ENCODE data around the gene HNRNPL.
"Not testable (repeated sequence)": the region's sequence is repeated elsewhere in the genome, so short reads cannot be mapped to it uniquely, and the experiment has no call there.

HNRNPL gene

DNA sequence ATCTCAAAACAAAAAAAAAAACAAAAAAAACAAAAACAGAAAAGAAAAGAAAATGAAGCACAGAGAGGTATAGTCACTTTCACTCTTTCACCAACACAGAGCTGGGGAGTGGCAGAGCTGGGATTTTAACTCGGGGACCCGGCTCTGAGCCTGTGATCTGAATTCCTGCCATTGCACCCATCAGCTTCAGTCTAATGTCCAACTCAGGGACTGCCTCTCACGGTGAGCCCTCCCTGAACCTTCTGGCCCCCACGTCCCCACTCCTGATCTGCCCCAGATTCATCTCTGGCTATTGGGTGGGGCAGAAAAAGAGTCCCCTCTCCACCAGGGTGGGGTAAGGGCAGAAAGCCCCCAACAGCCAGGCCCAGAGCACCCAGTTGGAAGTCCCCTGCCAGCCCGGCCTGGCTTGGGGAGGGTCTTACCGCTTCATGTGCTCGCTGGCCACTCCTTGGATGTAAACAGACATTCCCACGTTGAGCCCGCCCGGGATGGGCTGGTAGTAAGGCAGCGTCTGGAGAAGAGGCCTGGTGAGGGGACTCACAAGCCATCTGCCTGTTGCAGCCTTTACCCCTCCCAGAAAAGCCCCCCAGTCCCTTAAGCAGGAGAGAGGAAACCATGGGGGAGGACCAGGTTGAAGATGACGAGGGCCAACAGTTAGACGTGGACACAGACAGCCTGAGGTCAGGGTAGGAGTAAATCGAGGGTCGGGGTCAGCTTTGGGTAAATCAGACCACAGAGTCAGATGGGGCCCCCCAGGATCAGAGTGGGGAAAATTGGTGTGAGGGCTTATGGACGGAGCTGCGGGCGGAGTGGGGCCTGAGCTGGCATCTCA, 37.6 kb downstream of the HNRNPL start:
- H3K4me1 ChIP-seq (ENCODE audit: control insufficient read depth, low read depth, low read length): no peaks in the 10 kb centered on the region
- H3K4me3 ChIP-seq (ENCODE audit: low read length): no peak overlapping the region
- no peaks in the 10 kb centered on the region for H3K36me3 ChIP-seq (ENCODE audit: control insufficient read depth, insufficient read depth, low read length)
- H3K4me2 ChIP-seq (ENCODE audit: low read length): no peak overlapping the region
- no peak overlapping the region for H2AK5ac ChIP-seq (ENCODE audit: low read length)
- H2BK15ac ChIP-seq (replicated peaks; ENCODE audit: low read depth): no peak overlapping the region
- no peak overlapping the region for H2BK5ac ChIP-seq (ENCODE audit: low read length)
- no peaks in the 10 kb centered on the region for H3K27me3 ChIP-seq (ENCODE audit: insufficient read depth, low read length, poor library complexity)
- H4K8ac ChIP-seq (ENCODE audit: low read depth, low read length): no peak overlapping the region
- no peak overlapping the region for H3K23ac ChIP-seq (ENCODE audit: low read length)
- DNase-seq: no peak
- H3K79me1 ChIP-seq (ENCODE audit: low read length): no peaks in the 10 kb centered on the region
- no peak overlapping the region for H3K27ac ChIP-seq (ENCODE audit: low read depth, low read length)
- no peak overlapping the region for H2BK120ac ChIP-seq (ENCODE audit: low read depth, low read length)
- WGBS (ENCODE audit: extremely low coverage, insufficient coverage, low lambda C conversion rate): no CpG with 5 or more reads among the region's 18 CpGs
- H3K9ac ChIP-seq (ENCODE audit: low read length): no peak overlapping the region
- H4K5ac ChIP-seq (ENCODE audit: low read length): no peak overlapping the region
- no peaks in the 10 kb centered on the region for H3K79me2 ChIP-seq (ENCODE audit: control insufficient read depth, insufficient read depth, low read length)
- H3K18ac ChIP-seq (ENCODE audit: low read length): no peak overlapping the region
- H3K56ac ChIP-seq (ENCODE audit: low read length): no peak overlapping the region
- no peak overlapping the region for H3K4ac ChIP-seq (ENCODE audit: low read depth, low read length)

DNA sequence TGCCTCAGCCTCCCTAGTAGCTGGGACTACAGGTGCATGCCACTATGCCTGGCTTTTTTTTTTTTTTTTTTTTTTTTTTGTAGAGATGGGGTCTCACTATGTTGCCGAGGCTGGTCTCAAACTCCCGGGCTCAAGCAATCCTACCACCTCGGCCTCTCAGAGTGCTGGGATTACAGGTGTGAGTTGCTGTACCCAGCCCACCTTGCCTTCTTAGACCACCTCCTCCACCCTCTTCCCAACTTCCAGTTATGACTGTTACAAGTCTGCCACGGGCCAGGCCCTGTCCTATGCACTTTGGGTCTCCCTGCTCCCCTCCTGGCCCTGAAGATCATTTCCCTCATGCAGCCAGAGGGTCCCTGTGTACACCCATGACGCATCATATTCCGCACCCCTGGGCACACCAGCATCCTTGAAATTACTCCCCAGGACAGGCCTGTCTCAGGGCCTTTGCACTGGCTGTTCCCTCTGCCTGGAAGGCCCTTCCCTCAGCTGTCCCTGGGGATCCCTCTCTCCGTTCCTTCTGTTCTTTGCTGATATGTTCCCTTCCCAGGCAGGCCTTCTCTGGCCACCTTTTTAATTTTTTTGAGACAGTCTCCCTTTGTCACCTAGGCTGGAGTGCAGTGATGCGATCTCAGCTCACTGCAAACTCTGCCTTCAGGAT, 40.1 kb downstream of the HNRNPL start:
- Histone ChIP-seq H3K4me2 (ENCODE audit: low read length) (no peak overlapping the region), H3K79me2 (ENCODE audit: control insufficient read depth, insufficient read depth, low read length) (no peaks in the 10 kb centered on the region), H3K18ac (ENCODE audit: low read length) (no peak overlapping the region), H3K9ac (ENCODE audit: low read length) (no peak overlapping the region), H3K4me1 (ENCODE audit: control insufficient read depth, low read depth, low read length) (no peaks in the 10 kb centered on the region), H2BK15ac (replicated peaks; ENCODE audit: low read depth) (no peak overlapping the region), H3K36me3 (ENCODE audit: control insufficient read depth, insufficient read depth, low read length) (no peaks in the 10 kb centered on the region), H3K4me3 (ENCODE audit: low read length) (no peak overlapping the region), H3K27ac (ENCODE audit: low read depth, low read length) (no peak overlapping the region), H3K23ac (ENCODE audit: low read length) (no peak overlapping the region), H4K5ac (ENCODE audit: low read length) (no peak overlapping the region), H3K4ac (ENCODE audit: low read depth, low read length) (no peak overlapping the region), H2BK120ac (ENCODE audit: low read depth, low read length) (no peak overlapping the region), H2AK5ac (ENCODE audit: low read length) (no peak overlapping the region), H2BK5ac (ENCODE audit: low read length) (no peak overlapping the region), H3K27me3 (ENCODE audit: insufficient read depth, low read length, poor library complexity) (no peaks in the 10 kb centered on the region), H4K8ac (ENCODE audit: low read depth, low read length) (no peak overlapping the region), H3K56ac (ENCODE audit: low read length) (no peak overlapping the region), H3K79me1 (ENCODE audit: low read length) (no peaks in the 10 kb centered on the region)
- DNase-seq: no peak
- WGBS (ENCODE audit: extremely low coverage, insufficient coverage, low lambda C conversion rate): no CpG with 5 or more reads among the region's 8 CpGs

DNA sequence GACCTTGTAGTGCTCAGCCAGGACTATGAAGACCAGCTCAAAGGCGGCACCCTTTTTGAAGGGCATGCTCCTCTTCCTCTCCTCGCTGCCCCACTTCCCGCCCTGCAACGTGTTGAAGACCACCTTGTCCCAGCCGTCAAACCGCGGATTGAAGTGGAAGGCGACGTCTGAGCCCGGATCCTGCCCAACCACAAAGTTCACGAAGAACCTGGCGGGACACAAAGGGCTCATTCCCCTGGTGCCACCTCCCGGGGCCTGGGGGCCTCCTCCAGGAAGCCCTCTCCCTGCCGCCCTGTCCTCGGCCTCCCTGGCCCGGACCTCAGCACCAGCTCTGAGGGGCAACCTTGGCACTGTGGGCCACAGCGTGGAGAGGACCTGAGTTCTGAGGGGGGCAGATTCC, 41.0 kb downstream of the HNRNPL start:
- Histone ChIP-seq H3K4me2 (ENCODE audit: low read length) (no peak overlapping the region), H4K8ac (ENCODE audit: low read depth, low read length) (no peak overlapping the region), H3K4ac (ENCODE audit: low read depth, low read length) (no peak overlapping the region), H3K18ac (ENCODE audit: low read length) (no peak overlapping the region), H3K27ac (ENCODE audit: low read depth, low read length) (no peak overlapping the region), H3K79me1 (ENCODE audit: low read length) (no peaks in the 10 kb centered on the region), H2BK120ac (ENCODE audit: low read depth, low read length) (no peak overlapping the region), H3K23ac (ENCODE audit: low read length) (no peak overlapping the region), H3K4me1 (ENCODE audit: control insufficient read depth, low read depth, low read length) (no peaks in the 10 kb centered on the region), H4K5ac (ENCODE audit: low read length) (no peak overlapping the region), H3K4me3 (ENCODE audit: low read length) (no peak overlapping the region), H3K36me3 (ENCODE audit: control insufficient read depth, insufficient read depth, low read length) (no peaks in the 10 kb centered on the region), H2BK15ac (replicated peaks; ENCODE audit: low read depth) (no peak overlapping the region), H3K79me2 (ENCODE audit: control insufficient read depth, insufficient read depth, low read length) (no peaks in the 10 kb centered on the region), H2BK5ac (ENCODE audit: low read length) (no peak overlapping the region), H2AK5ac (ENCODE audit: low read length) (no peak overlapping the region), H3K27me3 (ENCODE audit: insufficient read depth, low read length, poor library complexity) (no peaks in the 10 kb centered on the region), H3K9ac (ENCODE audit: low read length) (no peak overlapping the region), H3K56ac (ENCODE audit: low read length) (no peak overlapping the region)
- DNase-seq: no peak
- no CpG with 5 or more reads among the region's 17 CpGs for WGBS (ENCODE audit: extremely low coverage, insufficient coverage, low lambda C conversion rate)

DNA sequence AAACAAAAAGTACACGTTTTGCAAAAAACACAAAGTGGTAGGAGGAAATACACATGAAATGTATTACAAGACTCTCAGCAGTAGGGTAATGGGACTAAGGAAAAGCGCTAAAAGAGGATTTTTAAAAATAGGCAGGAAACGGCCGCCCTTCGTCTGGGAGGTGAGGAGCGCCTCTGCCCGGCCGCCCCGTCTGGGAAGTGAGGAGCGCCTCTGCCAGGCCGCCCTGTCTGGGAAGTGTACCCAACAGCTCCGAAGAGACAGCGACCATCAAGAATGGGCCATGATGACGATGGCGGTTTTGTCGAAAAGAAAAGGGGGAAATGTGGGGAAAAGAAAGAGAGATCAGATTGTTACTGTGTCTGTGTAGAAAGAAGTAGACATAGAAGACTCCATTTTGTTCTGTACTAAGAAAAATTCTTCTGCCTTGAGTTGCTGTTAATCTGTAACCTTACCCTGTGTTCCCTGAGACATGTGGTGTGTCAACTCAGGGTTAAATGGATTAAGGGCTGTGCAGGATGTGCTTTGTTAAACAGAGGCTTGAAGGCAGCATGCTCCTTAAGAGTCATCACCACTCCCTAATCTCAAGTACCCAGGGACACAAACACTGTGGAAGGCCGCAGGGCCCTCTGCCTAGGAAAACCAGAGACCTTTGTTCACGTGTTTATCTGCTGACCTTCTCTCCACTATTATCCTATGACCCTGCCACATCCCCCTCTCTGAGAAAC, 42.2 kb downstream of the HNRNPL start:
- H3K18ac ChIP-seq (ENCODE audit: low read length); H2BK5ac ChIP-seq (ENCODE audit: low read length); H3K27me3 ChIP-seq (ENCODE audit: insufficient read depth, low read length, poor library complexity); H4K5ac ChIP-seq (ENCODE audit: low read length); H3K4me1 ChIP-seq (ENCODE audit: control insufficient read depth, low read depth, low read length); H2BK120ac ChIP-seq (ENCODE audit: low read depth, low read length); H3K9ac ChIP-seq (ENCODE audit: low read length); H3K79me2 ChIP-seq (ENCODE audit: control insufficient read depth, insufficient read depth, low read length); H3K36me3 ChIP-seq (ENCODE audit: control insufficient read depth, insufficient read depth, low read length); H3K56ac ChIP-seq (ENCODE audit: low read length); H3K4me2 ChIP-seq (ENCODE audit: low read length); H2AK5ac ChIP-seq (ENCODE audit: low read length); H4K8ac ChIP-seq (ENCODE audit: low read depth, low read length); DNase-seq; H3K4ac ChIP-seq (ENCODE audit: low read depth, low read length); H2BK15ac ChIP-seq (replicated peaks; ENCODE audit: low read depth); H3K4me3 ChIP-seq (ENCODE audit: low read length); H3K79me1 ChIP-seq (ENCODE audit: low read length); H3K27ac ChIP-seq (ENCODE audit: low read depth, low read length); H3K23ac ChIP-seq (ENCODE audit: low read length): not testable (repeated sequence)
- WGBS (ENCODE audit: extremely low coverage, insufficient coverage, low lambda C conversion rate): no CpG with 5 or more reads among the region's 18 CpGs

DNA sequence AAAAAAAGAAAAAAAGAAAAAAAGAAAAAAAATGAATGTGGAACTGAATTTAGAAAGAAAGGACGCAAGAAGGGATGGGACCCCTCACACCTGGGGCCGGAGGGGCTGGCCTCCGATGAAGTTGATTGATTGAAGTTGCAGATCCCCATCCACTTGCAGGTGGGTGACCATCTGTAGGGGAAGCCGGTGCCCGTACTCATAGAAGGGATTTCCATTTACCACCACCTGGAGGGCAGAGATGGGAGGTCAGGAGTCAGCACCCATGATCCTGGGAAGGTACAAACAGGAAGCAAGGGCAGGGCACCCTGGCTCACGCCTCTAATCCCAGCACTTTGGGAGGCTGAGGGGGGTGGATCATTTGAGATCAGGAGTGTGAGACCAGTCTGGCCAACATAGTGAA, 43.4 kb downstream of the HNRNPL start:
- no peak overlapping the region for H3K23ac ChIP-seq (ENCODE audit: low read length)
- H4K8ac ChIP-seq (ENCODE audit: low read depth, low read length): no peak overlapping the region
- H3K4me3 ChIP-seq (ENCODE audit: low read length): no peak overlapping the region
- no peak overlapping the region for H3K56ac ChIP-seq (ENCODE audit: low read length)
- H3K79me2 ChIP-seq (ENCODE audit: control insufficient read depth, insufficient read depth, low read length): no peaks in the 10 kb centered on the region
- H3K9ac ChIP-seq (ENCODE audit: low read length): no peak overlapping the region
- H3K27ac ChIP-seq (ENCODE audit: low read depth, low read length): no peak overlapping the region
- H3K27me3 ChIP-seq (ENCODE audit: insufficient read depth, low read length, poor library complexity): no peaks in the 10 kb centered on the region
- DNase-seq: no peak
- no peak overlapping the region for H2BK120ac ChIP-seq (ENCODE audit: low read depth, low read length)
- H3K18ac ChIP-seq (ENCODE audit: low read length): no peak overlapping the region
- H3K79me1 ChIP-seq (ENCODE audit: low read length): no peaks in the 10 kb centered on the region
- H3K4ac ChIP-seq (ENCODE audit: low read depth, low read length): no peak overlapping the region
- H3K36me3 ChIP-seq (ENCODE audit: control insufficient read depth, insufficient read depth, low read length): no peaks in the 10 kb centered on the region
- no peak overlapping the region for H4K5ac ChIP-seq (ENCODE audit: low read length)
- H2BK15ac ChIP-seq (replicated peaks; ENCODE audit: low read depth): no peak overlapping the region
- WGBS (ENCODE audit: extremely low coverage, insufficient coverage, low lambda C conversion rate): no CpG with 5 or more reads among the region's 6 CpGs
- H2AK5ac ChIP-seq (ENCODE audit: low read length): no peak overlapping the region
- no peak overlapping the region for H2BK5ac ChIP-seq (ENCODE audit: low read length)
- H3K4me1 ChIP-seq (ENCODE audit: control insufficient read depth, low read depth, low read length): no peaks in the 10 kb centered on the region
- no peak overlapping the region for H3K4me2 ChIP-seq (ENCODE audit: low read length)
